D721Med (cell line): ENCODE results near the gene KLHL25.

Experiments
- DNase-seq: peaks from one replicate; pipeline ENCODE4 v3.0.0; 2011; ENCODE audit warnings: low spot score; ENCODE audit not compliant: insufficient read length
- FAIRE-seq: peaks from 2 replicates; lab custom pipeline; 2011; peaks lifted over from hg19 to GRCh38; lab: Jason Lieb, UNC
- CTCF ChIP-seq: IDR thresholded peaks from 2 replicates; pipeline ENCODE4 v1.5.1; 2012; ENCODE audit warnings: mild to moderate bottlenecking, control low read depth; ENCODE audit not compliant: insufficient read depth; ENCODE audit errors: missing control alignments

Gene KLHL25

GRCh38 chr15:85794598-85795336 is at the start of gene KLHL25:
Gene KLHL25, minus strand, starts transcription at chr15:85794925. Its CDS starts 25,115 bp downstream, at chr15:85769810.
- no peak for TF ChIP-seq CTCF
- DNase-seq, result peak; percentile 88
- FAIRE-seq, result no peak

- no peak for FAIRE-seq
- no peak for TF ChIP-seq CTCF
- no peak for DNase-seq
Observed at GRCh38 chr15:85840802-85841152, 46.1 kb upstream of the KLHL25 start.

- TF ChIP-seq CTCF, result peak; percentile 79
- DNase-seq (peak; percentile 70), FAIRE-seq (no peak)
Observed at GRCh38 chr15:85840079-85840801, 45.5 kb upstream of the KLHL25 start.

- DNase-seq (no peak), FAIRE-seq (no peak)
- no peak for TF ChIP-seq CTCF
Observed at GRCh38 chr15:85839643-85840042, 44.9 kb upstream of the KLHL25 start.

GRCh38 chr15:85838655-85839054 is 43.9 kb upstream of the KLHL25 start:
- DNase-seq, result no peak
- TF ChIP-seq CTCF, result no peak
- FAIRE-seq, result no peak

- DNase-seq (no peak), FAIRE-seq (no peak)
- no peak for TF ChIP-seq CTCF
Observed at GRCh38 chr15:85837881-85838280, 43.2 kb upstream of the KLHL25 start.

- no peak for TF ChIP-seq CTCF
- no peak for FAIRE-seq
- DNase-seq, result no peak
Observed at GRCh38 chr15:85837011-85837433, 42.3 kb upstream of the KLHL25 start.
